ENCODE results near the gene NMNAT2.

NMNAT2 gene

GRCh38 chr1:183230413-183230812 lies 187.8 kb downstream of the NMNAT2 start:
- no peak for TF ChIP-seq CTCF (IDR thresholded peaks at IDR 0.05; ENCODE audit: insufficient read depth, low read depth, low read length, missing control alignments)
- H3K4me3 ChIP-seq (ENCODE audit: low read length): no peak overlapping the region
- DNase-seq (ENCODE audit: low read depth): peak; percentile 62

GRCh38 chr1:183228347-183229220 lies 189.6 kb downstream of the NMNAT2 start:
- DNase-seq (ENCODE audit: low read depth): no peak
- H3K4me3 ChIP-seq (ENCODE audit: low read length): no peak overlapping the region
- no peak for TF ChIP-seq CTCF (IDR thresholded peaks at IDR 0.05; ENCODE audit: insufficient read depth, low read depth, low read length, missing control alignments)

- no peak for DNase-seq (ENCODE audit: low read depth)
- TF ChIP-seq CTCF (IDR thresholded peaks at IDR 0.05; ENCODE audit: insufficient read depth, low read depth, low read length, missing control alignments): peak; percentile 91
- H3K4me3 ChIP-seq (ENCODE audit: low read length): no peak overlapping the region
These were observed 190.5 kb downstream of the NMNAT2 start for GRCh38 chr1:183227422-183228346.

GRCh38 chr1:183226963-183227362 lies 191.2 kb downstream of the NMNAT2 start:
- DNase-seq (ENCODE audit: low read depth): no peak
- H3K4me3 ChIP-seq (ENCODE audit: low read length): no peak overlapping the region
- TF ChIP-seq CTCF (IDR thresholded peaks at IDR 0.05; ENCODE audit: insufficient read depth, low read depth, low read length, missing control alignments): no peak

- no peak for TF ChIP-seq CTCF (IDR thresholded peaks at IDR 0.05; ENCODE audit: insufficient read depth, low read depth, low read length, missing control alignments)
- DNase-seq (ENCODE audit: low read depth): no peak
- no peak overlapping the region for H3K4me3 ChIP-seq (ENCODE audit: low read length)
These were observed 191.8 kb downstream of the NMNAT2 start for GRCh38 chr1:183226361-183226760.

- TF ChIP-seq CTCF (IDR thresholded peaks at IDR 0.05; ENCODE audit: insufficient read depth, low read depth, low read length, missing control alignments): no peak
- no peak overlapping the region for H3K4me3 ChIP-seq (ENCODE audit: low read length)
- no peak for DNase-seq (ENCODE audit: low read depth)
These were observed 194.7 kb downstream of the NMNAT2 start for GRCh38 chr1:183223467-183223866.

Measured in epithelial cell of esophagus (primary cell).